HG02852 (cell line): ENCODE data around the gene TENT4B.

Experiments
- ATAC-seq: cut with Tn5 transposase; IDR thresholded peaks from one replicate; pipeline ENCODE4 v1.9.1; 2021; ENCODE audit warnings: mild to moderate bottlenecking, moderate library complexity; ENCODE audit not compliant: unreplicated experiment

TENT4B gene

GRCh38 chr16:50195276-50195675, 42.2 kb downstream of the TENT4B start:
- ATAC-seq, result no peak

GRCh38 chr16:50195756-50196155, 42.6 kb downstream of the TENT4B start:
- ATAC-seq, result no peak

DNA sequence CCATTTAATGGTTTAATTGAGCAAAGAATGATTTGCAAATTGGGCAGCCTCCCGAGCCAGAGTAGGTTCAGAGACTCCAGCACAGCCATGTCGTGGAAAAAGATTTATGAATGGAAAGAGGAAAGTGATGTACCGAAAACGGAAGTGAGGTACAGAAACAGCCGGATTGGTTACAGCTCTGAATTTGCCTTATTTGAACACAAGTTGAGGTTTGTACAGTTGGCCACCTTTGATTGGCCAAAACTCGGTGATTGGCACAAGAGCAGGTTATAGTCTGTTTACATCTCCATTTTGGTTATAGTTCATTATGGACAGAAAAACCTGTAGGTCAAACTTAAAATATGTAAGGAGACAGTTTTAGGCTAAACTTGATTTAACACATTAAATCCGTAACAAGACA, 44.5 kb downstream of the TENT4B start:
- ATAC-seq, result no peak

DNA sequence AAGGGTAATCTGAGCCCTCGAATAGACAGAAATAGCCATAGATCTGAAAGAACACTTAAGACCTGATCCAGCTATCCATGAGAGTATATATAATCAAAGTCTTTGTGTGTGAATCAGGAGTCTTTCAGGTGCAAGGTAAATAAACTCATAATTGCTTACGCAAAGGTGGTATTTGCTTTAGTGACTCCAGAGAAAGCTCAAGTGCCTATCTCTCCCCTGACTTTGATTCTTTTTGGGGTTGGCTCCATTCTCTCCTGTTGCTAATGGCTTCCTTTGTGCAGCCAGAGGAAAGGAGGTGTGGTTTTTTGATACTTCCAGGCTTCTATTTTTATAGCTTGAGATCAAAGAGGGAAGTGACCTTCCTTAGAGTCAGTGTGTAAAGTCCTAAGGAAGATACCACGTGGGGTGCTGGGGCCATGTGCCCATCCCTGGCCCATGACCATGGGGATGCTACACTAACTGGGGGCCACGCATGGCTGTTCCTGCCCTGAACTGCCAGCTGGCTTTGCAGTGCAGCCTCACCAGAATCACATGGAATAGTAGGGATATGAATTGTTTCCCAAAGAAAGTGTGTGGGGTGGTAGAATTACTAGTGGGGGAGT, 45.8 kb downstream of the TENT4B start:
- ATAC-seq, result no peak

DNA sequence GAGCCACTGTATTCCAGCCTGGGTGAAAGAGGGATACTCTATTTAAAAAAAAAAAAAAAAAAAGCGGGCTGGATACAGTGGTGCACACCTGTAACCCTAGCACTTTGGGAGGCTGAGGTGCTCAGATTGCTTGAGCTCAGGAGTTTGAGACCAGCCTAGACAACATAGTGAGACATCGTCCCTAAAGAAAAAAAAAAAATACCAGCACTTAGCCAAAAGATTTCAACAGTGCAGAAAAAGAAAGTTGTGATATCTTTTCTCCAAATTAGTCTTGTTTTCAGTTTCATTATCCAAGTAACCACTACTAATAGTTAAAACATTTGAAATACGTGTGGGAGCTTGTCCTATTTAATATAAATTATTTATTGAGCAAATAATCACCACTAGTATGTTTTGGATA, 48.7 kb downstream of the TENT4B start:
- no peak for ATAC-seq

DNA sequence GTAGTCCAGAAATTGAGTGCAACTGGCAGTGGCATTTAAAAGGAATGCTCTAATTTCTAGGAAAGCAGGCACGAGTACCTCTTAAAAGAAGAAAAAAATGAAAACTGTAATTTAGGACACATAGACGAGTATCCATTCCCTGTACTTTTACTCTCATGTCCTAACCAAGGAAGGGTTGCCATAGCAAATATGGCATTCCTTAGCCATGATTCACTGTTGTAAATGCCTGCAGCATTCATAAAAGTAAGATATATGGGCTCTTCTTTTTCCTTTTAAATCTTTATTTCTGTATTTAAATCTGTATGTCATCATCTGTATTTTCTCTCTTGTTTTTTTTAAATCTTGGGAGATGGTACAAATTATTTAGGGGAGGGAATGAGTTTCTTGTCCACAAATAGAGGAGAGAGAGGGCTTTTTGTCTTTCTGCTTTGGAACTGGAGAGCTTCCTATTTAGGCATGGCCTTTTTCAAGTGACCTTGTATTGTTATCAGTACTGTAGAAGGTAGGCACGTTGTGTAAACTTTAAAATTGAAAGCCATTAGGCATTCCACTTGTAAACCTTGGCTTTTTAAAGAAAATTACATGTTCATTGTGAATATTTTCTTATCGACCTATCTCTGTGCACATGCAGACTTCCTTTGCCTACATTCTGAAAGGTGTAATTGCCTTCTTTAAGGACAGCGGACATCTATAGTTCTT, 50.0 kb downstream of the TENT4B start:
- no peak for ATAC-seq

GRCh38 chr16:50203681-50204080, 50.6 kb downstream of the TENT4B start:
- ATAC-seq, result no peak

- no peak for ATAC-seq
Measured at GRCh38 chr16:50204453-50205108, 51.5 kb downstream of the TENT4B start.

- ATAC-seq, result no peak
Measured at GRCh38 chr16:50207652-50208051, 54.5 kb downstream of the TENT4B start.

DNA sequence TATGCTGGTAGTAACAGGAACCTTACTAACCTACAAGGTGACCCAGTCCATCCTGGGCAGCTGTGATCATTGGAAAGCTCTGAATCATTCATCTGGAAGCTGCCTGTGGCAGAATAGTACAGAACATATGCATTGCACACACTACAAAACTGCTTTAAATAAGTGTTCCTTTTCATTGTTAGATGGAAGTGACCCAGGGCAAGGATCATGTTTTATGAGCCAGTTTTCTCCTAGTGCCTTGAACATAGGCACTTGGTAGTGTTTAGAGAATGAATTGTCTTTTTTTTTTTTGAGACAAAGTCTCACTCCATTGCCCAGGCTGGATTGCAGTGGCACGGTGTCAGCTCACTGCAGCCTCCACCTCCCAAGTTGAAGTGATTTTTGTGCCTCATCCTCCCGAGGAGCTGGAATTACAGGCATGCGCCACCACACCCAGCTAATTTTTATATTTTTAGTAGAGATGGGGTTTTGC, 55.4 kb downstream of the TENT4B start:
- no peak for ATAC-seq

GRCh38 chr16:50209546-50210265, 56.6 kb downstream of the TENT4B start:
- ATAC-seq, result peak; percentile 4

GRCh38 chr16:50210266-50211038, 57.3 kb downstream of the TENT4B start:
- ATAC-seq, result peak; percentile 94

- ATAC-seq, result no peak
Measured at GRCh38 chr16:50213939-50214519, 60.9 kb downstream of the TENT4B start.

DNA sequence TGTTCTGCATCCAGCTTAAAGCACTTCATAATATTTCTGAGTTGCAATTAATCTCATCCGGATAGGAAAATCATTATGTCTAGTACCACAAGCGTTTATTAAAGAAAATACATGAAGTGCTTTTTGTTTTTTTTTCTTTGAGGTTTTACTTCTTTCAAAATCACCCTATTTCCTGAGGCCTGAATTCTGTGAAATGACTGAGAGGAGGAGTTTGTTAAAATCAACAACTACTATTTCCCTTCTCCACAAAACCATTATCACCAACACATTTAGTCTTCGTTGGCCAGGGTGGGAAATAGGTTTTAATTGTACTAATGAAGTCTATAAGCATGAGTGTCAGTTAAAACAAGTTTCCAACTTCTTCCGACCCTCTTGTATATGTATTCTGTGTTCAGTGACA, 62.6 kb downstream of the TENT4B start:
- ATAC-seq, result no peak

GRCh38 chr16:50216231-50216630, 63.1 kb downstream of the TENT4B start:
- no peak for ATAC-seq

DNA sequence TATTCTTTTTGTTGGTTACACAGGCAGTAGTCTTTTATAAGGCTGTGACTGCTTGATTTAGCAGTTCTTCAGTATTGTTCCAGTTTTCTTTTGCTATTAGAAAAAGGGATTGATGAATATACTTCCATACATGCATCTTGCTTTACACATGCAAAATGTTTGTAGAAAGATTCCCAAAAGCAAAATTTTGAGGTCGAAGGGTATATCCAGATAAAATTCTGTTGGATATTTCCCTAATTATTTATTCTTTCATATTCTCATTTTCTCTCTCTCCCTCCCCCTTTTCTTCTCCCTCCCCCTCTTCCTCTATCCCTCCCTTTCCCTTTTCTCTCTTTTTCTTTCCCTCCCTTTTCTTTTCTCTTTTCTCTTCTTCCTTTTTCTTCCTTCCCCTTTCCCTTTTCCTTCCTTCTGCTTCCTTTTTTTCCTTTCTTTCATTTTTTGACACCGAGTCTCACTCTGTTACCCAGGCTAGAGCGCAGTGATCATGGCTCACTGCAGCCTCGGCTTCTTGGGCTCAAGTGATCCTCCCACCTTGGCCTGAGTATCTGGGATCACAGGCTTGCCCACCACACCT, 66.4 kb downstream of the TENT4B start:
- no peak for ATAC-seq

GRCh38 chr16:50224286-50224685, 71.2 kb downstream of the TENT4B start:
- ATAC-seq, result no peak

DNA sequence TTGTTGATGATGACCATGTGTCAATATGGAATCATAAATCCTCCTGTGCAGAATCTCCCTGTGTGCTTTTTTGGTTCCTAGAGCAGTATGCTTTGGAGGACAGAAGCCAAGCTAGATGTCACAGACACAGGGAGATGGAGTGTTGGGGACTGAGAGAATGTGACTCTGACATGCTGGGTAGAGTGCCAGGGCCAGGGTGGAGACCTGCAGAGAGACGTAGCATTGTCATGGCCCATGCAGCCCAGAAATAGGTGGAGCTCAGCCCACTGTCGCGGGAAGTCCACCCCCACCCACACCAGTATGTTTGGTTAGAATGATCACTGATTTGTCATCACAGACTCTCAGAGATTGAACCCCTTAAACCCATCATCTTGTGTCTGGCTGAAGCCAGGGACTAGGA, 74.0 kb downstream of the TENT4B start:
- ATAC-seq, result no peak

GRCh38 chr16:50227665-50228064, 74.6 kb downstream of the TENT4B start:
- no peak for ATAC-seq

DNA sequence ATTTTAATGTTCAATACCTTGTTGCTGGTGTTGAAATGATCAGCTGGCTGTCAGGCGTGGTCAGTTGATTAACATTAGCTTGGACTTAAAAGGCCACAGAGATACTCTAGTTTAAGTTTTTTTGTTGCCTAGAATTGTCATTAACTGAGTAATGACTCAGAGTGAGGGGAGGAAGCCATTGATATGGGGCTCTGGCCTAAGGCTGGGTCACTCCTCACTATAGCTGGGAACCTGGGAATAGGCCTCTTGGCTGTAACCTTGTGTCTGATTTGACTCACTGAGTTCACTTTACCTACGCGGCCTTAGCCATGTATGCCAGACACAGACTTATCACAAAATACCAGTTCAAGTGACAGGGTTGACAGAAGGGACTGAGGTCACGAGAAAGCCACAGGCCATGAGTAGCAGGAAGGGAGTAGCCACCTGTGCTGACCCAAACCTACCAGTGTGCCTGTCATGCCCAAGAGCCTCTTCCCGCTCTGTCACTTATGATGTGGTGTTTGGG, 75.3 kb downstream of the TENT4B start:
- no peak for ATAC-seq
